ENCODE results near the gene BOLA3. TPM values are rescaled to one million over a fixed set of nuclear protein-coding genes. Genes with fewer than 3 reads are reported as not detected.

Gene BOLA3
- total and polyA plus RNA-seq, 11 donors = 52.2 to 242 (median 65.3) TPM

DNA sequence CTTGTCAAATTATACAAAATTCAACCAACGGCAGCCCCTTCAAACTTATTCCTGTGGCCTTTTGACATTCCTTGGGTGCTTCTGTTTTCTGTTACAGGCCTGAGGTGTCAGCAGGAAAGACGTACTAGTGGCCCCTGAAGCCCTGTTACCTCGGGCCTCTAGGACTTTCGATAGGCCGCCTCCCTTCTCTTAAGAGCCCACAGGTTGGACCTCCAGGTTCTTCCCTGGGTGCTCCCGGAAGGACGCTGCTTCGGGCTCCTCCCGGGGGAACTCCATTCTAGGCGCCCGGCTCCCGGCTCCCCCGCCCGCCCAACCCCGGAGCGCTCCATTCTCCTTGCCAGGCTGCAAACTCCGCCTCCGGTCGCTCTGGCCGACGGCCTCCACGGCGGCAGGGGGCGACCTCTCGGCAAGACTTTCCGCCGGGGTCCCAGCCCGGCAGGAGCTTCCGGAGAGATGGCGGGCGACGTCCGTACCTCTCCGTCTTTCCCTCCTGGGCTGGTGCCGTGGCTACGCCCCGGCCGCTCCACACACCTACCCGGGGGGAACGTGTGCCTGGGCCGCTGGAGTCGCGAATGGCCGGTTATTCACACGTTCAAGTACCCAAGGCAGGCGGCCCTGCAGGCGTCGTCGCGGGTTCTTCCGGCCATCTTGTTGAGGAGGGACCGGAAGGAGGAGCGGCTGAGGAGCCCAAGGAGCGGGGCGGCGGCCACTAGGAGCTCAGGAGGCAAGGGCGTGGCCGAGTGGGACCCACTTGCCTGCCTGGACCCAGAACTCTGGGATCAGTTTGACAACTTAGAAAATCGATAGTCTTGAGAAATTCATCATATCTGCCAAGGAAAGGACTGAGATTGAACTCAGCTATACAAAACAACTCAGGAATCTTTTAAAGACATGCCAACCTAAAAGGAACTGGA, 27.5 kb downstream of the BOLA3 start:
- WGBS, 4 donors = 4 to 13% (median 6%) methylated on average over 22 to 59 of the region's 59 CpGs
- TF ChIP-seq POLR2A (IDR thresholded peaks at IDR 0.05) = no peak
- TF ChIP-seq, protein P1, sequence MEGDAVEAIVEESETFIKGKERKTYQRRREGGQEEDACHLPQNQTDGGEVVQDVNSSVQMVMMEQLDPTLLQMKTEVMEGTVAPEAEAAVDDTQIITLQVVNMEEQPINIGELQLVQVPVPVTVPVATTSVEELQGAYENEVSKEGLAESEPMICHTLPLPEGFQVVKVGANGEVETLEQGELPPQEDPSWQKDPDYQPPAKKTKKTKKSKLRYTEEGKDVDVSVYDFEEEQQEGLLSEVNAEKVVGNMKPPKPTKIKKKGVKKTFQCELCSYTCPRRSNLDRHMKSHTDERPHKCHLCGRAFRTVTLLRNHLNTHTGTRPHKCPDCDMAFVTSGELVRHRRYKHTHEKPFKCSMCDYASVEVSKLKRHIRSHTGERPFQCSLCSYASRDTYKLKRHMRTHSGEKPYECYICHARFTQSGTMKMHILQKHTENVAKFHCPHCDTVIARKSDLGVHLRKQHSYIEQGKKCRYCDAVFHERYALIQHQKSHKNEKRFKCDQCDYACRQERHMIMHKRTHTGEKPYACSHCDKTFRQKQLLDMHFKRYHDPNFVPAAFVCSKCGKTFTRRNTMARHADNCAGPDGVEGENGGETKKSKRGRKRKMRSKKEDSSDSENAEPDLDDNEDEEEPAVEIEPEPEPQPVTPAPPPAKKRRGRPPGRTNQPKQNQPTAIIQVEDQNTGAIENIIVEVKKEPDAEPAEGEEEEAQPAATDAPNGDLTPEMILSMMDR (IDR thresholded peaks at IDR 0.05) = peak; percentile 17 to 87 (median 58)

DNA sequence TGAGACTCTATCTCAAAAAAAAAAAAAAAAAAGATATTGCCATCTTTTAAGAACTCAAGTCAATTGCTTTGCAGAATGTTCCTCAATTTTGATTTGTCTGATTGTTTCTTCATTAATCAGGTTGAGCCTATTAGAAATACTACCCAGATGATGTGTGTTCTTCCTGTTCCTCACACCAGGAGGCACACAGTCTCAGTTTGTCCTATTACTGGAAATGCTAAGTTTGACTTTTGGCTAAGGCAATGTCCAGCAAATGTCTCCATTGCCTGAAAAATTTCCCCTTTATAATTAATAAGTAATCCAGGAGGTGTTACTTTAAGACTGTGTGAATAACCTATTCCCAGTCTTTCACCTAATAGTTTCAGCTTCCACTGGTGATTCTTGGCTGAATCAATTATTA, 28.4 kb downstream of the BOLA3 start:
- ATAC-seq = no peak
- intact Hi-C loops (cut with DNase I) = loop anchor here in 1 of 10 donors (5.0 kb wide), 1 partner anchor 132 kb away; no protein-coding TSS in a partner anchor
- Histone ChIP-seq H3K9me3 (peaks cover 0 to 22% (median 0%) of the 10 kb centered on the region in 12 donors), H3K27ac (peak overlapping the region in 2 of 12 donors; percentile 82 to 83), H3K4me3 (peak overlapping the region in 5 of 12 donors; percentile 64 to 86 (median 70)), H3K27me3 (no peaks in the 10 kb centered on the region), H3K4me1 (peaks cover 0 to 13% (median 2%) of the 10 kb centered on the region in 12 donors), H3K36me3 (no peaks in the 10 kb centered on the region)
- DNase-seq = no peak
- TF ChIP-seq, protein P1 (IDR thresholded peaks at IDR 0.05) = peak in 4 of 12 donors; percentile 3 to 18 (median 11)
- no peak for TF ChIP-seq POLR2A (IDR thresholded peaks at IDR 0.05)

More for the DNA sequence above, 27.5 kb downstream of the BOLA3 start:
- DNase-seq (peak; percentile 81 to 90 (median 88)), ATAC-seq (peak; percentile 88 to 100 (median 99))
- intact Hi-C loops (cut with DNase I) = loop anchor here in 1 of 10 donors (2.0 to 5.0 kb wide), 2 partner anchors 59 to 133 kb away; partner anchors contain the start of gene MOB1A
- no peaks in the 10 kb centered on the region for H3K36me3 ChIP-seq
- no peaks in the 10 kb centered on the region for H3K27me3 ChIP-seq
- peaks cover 0 to 13% (median 2%) of the 10 kb centered on the region in 12 donors for H3K4me1 ChIP-seq
- H3K27ac ChIP-seq = peak overlapping the region in 11 of 12 donors; percentile 41 to 90 (median 78)
- peaks cover 0 to 22% (median 0%) of the 10 kb centered on the region in 12 donors for H3K9me3 ChIP-seq
- H3K4me3 ChIP-seq = peak overlapping the region; percentile 55 to 86 (median 68)

DNA sequence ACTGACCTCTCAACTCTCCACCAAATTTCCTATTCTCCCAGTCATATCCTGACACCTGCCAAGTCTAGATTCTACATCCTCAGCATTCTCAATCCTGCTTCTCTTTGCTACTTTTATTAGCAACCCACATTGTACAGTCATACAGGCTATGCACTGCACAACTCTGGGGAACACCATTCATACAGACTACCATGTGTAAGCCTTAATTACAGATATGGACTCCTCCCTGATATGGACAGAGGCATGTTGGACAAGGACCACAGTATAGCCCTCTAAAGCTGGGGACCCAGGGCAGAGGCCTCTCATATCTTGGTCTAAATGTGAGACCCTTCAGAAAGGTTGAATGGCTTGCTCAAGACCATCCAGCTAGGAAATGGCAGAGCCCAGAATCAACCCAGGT, 36.3 kb downstream of the BOLA3 start:
- H3K27ac ChIP-seq = no peak overlapping the region
- peaks cover 0 to 3% (median 0%) of the 10 kb centered on the region in 9 donors for H3K36me3 ChIP-seq
- TF ChIP-seq, protein P1 (IDR thresholded peaks at IDR 0.05) = no peak
- TF ChIP-seq POLR2A (IDR thresholded peaks at IDR 0.05) = no peak
- no peak for DNase-seq
- intact Hi-C loops (cut with DNase I) = no loop called here
- H3K4me3 ChIP-seq = no peak overlapping the region
- no peaks in the 10 kb centered on the region for H3K9me3 ChIP-seq
- H3K27me3 ChIP-seq = no peaks in the 10 kb centered on the region
- no peak for ATAC-seq
- H3K4me1 ChIP-seq = peaks cover 0 to 2% (median 0%) of the 10 kb centered on the region in 12 donors

DNA sequence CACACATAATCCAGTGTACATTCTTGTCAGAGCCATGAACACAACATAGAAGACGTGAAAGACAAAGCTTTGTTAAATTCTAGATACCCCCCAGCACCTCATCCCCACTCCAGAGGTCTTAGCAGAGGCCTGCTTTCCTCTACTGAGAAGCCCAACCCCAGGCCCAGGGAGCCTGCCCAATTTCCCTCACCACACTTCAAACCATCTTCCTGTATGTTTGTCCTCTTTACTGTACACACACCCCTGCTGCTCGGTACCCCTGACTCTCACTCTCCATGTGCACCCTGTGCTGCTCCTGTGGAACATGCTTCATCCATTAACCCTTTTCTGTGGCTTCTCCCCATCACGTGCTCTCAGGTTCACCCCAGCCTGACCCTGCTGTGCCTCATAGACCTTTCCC, 37.2 kb downstream of the BOLA3 start:
- Histone ChIP-seq H3K4me3 (no peak overlapping the region), H3K27me3 (no peaks in the 10 kb centered on the region), H3K4me1 (peaks cover 0 to 2% (median 0%) of the 10 kb centered on the region in 12 donors), H3K27ac (no peak overlapping the region), H3K9me3 (no peaks in the 10 kb centered on the region), H3K36me3 (peaks cover 0 to 3% (median 0%) of the 10 kb centered on the region in 9 donors)
- intact Hi-C loops (cut with DNase I) = no loop called here
- DNase-seq (no peak), ATAC-seq (no peak)
- TF ChIP-seq, protein P1 (IDR thresholded peaks at IDR 0.05) = no peak
- no peak for TF ChIP-seq POLR2A (IDR thresholded peaks at IDR 0.05)
- 83 to 94% (median 87%) methylated on average over 3 of the region's 3 CpGs for WGBS, 4 donors
